HFF-Myc (cell line): Measurements from ENCODE around the gene SEBOX.
A peak's percentile ranks its signal among the peaks of the same experiment; 100 is the strongest.

Source experiments
- DNase-seq: peaks from one replicate; pipeline ENCODE4 v3.0.0-alpha.2; 2011; ENCODE audit warnings: low read depth; ENCODE audit errors: extremely low read depth
- H3K4me3 ChIP-seq: replicated peaks from 2 replicates; pipeline ENCODE4 v1.5.1; 2011; ENCODE audit warnings: low read depth, mild to moderate bottlenecking, control low read depth, low read length
- CTCF ChIP-seq: IDR thresholded peaks from 2 replicates; pipeline ENCODE4 v1.5.1; 2012; ENCODE audit warnings: mild to moderate bottlenecking, low read depth, low read length, control low read depth; ENCODE audit errors: missing control alignments

The SEBOX gene

GRCh38 chr17:28405632-28406472, 40.9 kb upstream of the SEBOX start, which contains the start of gene SLC46A1:
SLC46A1 (minus strand) TSS chr17:28406212; CDS start chr17:28406114, 98 bp downstream.
- peak within 1 kb of the TSS; percentile 63 for H3K4me3 ChIP-seq
- TF ChIP-seq CTCF: no peak
- DNase-seq: no peak

DNA sequence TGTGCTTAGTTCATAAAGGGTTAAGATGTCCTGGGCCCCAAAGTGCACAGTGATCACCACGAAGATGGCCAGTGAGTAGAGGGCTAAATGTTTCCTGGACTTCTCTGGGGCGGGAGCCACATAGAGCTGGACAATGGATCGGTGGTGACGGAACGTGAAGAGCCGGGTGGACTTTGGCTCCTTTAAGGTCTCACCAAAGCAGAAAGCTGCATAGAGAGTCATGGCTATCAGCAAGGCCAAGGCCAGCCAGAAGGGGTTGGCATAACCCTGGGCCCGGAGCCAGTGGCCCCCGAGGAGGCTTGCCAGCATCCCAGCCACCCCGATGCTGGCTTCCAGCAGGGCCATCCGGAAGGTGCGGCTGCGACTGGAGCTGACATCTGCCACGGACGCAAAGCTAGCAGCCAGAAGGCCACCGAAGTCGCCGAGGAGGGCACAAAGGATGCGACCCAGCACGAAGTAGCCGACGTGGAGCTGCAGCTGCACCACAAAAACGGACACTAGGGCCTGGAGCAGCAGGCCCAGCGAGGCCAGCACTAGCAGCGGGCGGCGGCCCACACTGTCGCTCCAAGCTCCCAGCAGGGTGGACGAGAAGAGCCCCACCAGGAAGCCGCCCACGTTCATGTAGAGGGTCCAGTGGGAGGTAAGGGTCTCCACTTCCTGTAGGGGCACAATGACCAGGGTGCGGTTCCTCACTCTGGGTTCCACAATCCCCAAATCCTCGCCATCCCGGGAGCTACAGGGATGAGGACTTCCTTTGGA, 40.0 kb upstream of the SEBOX start:
- no peak for DNase-seq
- no peak for TF ChIP-seq CTCF
- peak overlapping the region; percentile 63 for H3K4me3 ChIP-seq

DNA sequence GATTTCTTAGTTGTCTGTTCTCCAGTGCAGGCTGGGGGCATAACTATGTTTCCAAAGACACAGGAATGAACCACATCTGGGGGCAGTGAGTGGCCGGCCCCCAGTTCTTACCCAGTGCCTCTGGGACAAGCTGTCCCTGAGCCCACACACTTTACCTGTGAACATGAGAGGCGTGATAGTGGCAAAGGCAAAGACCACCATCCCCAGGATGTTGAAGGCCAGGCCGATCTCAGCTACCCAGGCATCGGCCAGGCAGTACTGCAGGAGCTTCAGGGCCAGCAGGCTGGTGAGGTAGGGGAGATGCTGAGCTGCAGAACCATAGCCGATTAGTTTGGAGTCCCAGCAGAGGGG, 39.4 kb upstream of the SEBOX start:
- DNase-seq: no peak
- H3K4me3 ChIP-seq: no peak overlapping the region
- TF ChIP-seq CTCF: no peak

GRCh38 chr17:28404007-28404406, 39.0 kb upstream of the SEBOX start:
- TF ChIP-seq CTCF: no peak
- no peak for DNase-seq
- H3K4me3 ChIP-seq: no peak overlapping the region

DNA sequence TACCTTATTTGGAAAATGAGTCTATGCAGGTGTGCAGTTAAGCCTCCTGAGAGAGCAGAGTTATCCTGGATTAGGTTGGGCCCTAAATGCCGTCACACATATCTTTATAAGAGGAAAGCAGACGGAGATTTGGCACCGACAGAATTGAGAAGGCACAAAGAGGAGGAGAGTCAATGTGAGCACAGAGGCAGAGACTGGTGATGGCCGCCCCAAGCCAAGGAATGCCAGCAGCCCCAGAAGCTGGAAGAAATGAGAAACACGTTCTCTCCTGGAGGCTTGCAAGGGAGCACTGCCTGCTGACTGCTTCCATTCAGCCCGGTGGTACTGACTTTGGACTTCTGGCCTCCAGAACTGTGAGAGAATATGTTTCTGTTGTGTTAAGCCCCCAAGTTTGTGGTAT, 37.8 kb upstream of the SEBOX start:
- H3K4me3 ChIP-seq: no peak overlapping the region
- no peak for DNase-seq
- TF ChIP-seq CTCF: no peak

DNA sequence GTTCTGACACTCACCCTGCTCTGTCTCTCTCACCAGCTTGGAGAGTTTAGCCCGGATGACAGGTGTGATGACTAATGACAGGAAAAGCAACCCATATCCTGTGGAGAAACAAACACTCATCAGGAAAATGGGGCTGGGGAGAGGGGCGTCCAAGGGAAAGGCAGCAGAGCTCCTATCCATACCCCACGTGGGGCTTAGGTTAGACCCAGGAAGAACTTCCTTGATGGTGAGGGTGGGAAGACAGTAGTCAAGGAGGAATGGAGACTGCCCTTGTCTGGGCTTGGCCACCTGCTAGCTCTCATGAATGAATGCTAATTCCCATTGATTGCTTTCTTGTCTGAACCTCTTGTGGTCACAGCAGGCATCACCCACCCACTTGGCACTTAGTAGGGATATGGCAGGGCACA, 37.2 kb upstream of the SEBOX start:
- no peak for DNase-seq
- no peak overlapping the region for H3K4me3 ChIP-seq
- no peak for TF ChIP-seq CTCF
